IPS-18c (cell line): ENCODE data around the gene MYO1G.
"Not testable (repeated sequence)": the region's sequence is repeated elsewhere in the genome, so short reads cannot be mapped to it uniquely, and the experiment has no call there.

Source experiments
- H3K4me3 ChIP-seq: 2 replicates; pipeline ENCODE4 v1.7.0; 2013; ENCODE audit warnings: low read depth, mild to moderate bottlenecking, low read length, moderate library complexity; ENCODE audit not compliant: insufficient read depth
- H3K9me3 ChIP-seq: one replicate; pipeline ENCODE4 v1.6.1; 2013; ENCODE audit warnings: mild to moderate bottlenecking, low read length, moderate library complexity; ENCODE audit not compliant: control insufficient read depth, insufficient read depth

Gene MYO1G

GRCh38 chr7:44978511-44979366 lies at the start of gene MYO1G:
Gene MYO1G (minus strand): TSS chr7:44979015. CDS start chr7:44978961, 54 bp downstream.
- Histone ChIP-seq H3K9me3 (no peaks in the 10 kb centered on the region), H3K4me3 (no peak within 1 kb of the TSS)

DNA sequence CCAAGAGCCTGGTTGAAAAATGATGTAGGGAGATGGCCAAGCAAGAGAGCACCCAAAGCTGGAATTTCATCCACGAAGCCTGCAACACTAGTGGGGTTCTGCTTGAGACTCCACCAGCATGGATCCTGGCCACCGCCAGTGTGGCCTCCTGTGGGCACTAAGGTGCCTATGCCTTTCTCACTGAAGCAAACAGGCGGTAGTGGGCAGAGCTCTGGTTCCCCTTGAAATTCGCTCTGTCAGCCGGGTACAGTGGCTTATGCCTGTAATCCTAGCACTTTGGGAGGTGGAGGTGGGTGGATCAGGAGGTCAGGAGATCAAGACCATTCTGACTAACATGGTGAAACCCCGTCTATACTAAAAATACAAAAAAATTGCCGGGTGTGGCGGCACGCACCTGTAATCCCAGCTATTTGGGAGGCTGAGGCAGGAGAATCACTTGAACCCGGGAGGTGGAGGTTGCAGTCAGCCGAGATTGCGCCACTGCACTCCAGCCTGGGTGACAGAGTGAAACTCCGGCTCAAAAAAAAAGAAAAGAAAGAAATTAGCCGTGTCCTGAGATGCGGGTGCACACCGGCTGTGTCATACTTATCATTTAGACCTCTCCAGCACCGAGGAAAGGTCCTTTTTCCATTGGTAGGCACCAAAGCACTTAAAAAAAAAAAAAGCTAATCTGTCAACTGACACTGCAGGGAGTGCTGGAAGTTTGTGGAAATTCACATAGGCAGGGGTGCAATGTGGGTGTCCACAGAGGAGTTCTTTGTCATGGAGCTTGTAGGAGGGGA lies 49.5 kb upstream of the MYO1G start:
- H3K9me3 ChIP-seq, result peaks cover 2% of the 10 kb centered on the region

DNA sequence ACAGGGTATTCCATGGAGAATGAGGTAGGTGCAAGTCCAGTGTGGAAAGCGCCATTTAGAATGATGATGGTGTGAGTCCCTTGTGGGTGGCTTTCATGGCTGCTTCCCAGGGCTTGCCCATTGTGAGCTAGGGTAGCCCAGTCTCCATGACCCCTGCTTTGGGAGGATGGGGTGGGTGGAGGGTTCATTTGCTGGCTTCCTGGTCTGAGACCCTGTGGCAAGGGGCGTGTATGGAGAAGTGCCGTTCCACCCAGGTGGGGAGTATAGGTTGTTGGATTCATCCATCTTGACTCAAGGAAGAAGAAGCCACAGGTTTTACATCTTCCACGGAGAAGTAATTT lies 48.9 kb upstream of the MYO1G start:
- peaks cover 2% of the 10 kb centered on the region for H3K9me3 ChIP-seq
- no peak overlapping the region for H3K4me3 ChIP-seq

More for the DNA sequence above, 49.5 kb upstream of the MYO1G start:
- H3K4me3 ChIP-seq, result no peak overlapping the region

DNA sequence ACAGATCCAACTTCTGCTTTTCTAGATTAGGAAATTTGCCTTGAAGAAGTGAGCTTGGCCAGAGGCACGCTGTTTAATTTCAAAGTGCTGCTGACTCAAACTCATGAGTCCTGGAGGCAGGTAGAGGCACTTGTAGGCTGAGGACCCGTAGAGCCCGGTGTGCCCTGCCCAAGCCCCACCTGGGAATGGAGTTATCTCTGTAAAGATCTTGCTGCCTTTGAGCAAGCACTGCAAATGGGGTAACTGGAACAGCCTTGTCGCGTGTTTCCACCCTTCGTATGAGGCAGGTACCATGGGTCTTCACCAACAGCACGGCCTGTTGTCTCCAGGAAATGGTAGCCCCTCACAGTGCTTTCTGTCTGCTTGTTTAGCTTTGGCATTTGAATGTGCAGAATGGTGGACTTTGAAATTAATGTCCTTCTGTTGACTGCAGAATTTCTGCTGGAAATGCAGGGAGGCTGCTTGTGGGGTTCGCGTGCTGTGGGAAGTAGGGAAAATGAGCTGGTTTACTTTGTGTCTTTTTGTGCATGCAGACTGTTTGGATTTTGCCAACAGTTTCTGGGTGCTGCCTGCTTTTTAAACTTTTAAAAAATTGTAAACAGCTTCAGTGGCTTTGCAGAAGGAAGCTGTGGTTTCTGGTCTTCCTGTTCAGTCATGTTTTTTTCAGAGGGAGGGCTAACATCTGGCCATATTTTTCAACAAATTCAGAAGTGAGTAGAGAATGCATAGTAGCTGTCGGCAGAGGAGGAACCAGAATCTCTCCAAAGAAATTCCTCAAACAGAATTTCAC lies 48.4 kb upstream of the MYO1G start:
- Histone ChIP-seq H3K9me3 (peaks cover 2% of the 10 kb centered on the region), H3K4me3 (no peak overlapping the region)

DNA sequence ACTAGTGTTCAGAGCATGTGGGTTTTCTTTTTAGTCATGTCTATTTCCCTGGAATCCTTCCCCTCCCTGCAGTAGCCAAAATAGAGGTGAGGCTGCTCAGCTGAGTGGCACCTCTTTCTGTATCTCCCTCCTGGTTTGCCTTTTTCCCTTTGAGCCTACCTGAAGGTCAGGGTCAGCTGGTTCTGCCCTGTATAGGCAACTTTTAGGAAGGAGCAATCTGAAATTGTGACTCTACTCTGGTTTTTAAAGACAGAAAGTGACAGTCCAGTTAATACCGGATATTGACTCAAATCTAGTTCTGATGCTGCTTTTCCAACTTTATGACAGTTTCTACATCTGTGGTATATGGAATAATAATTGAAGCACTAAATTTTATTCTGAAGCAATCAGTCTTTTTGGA lies 47.2 kb upstream of the MYO1G start:
- Histone ChIP-seq H3K4me3 (no peak overlapping the region), H3K9me3 (peaks cover 2% of the 10 kb centered on the region)

DNA sequence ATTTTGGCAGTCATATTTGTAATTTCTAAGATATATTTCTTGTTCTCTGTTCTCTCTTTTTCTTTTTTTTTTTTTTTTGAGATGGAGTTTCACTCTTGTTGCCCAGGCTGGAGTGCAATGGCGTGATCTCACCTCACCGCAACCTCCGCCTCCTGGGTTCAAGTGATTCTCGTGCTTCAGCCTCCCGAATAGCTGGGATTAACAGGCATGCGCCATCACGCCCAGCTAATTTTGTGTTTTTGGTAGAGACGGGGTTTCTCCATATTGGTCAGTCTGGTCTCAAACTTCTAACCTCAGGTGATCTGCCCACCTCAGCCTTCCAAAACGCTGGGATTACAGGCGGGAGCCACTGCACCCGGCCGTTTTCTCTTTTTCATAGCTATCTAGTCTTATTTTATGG lies 46.7 kb upstream of the MYO1G start:
- H3K4me3 ChIP-seq, H3K9me3 ChIP-seq: not testable (repeated sequence)

DNA sequence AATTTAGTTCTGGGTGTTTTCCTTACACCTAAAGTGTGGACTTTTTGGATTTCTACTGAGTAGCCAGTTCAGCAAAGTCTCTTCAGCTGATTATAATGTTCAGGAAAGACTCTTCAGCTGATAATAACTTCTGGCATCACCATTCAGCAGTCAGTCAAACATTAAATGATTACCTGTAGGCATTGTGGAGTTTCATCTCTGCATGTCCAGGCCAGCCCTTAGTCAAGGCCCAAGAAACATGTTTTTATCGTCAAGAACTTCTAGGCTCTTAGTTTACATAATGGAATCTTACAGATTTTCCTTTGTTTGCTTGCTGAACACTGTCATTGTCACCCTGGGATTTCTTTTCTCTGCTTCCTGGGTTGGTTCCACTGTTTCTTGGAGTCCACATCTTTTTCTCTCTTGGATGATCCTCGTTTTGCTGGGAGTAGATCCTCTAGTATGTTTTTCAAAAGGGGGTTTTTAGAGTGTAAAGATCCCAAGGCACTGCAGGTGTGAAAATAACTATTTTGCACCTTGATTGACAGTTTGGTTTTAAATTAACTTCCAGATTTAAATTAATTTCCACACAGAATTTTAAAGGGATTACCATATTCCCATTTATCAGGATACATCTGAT lies 45.4 kb upstream of the MYO1G start:
- Histone ChIP-seq H3K4me3 (no peak overlapping the region), H3K9me3 (peaks cover 2% of the 10 kb centered on the region)

DNA sequence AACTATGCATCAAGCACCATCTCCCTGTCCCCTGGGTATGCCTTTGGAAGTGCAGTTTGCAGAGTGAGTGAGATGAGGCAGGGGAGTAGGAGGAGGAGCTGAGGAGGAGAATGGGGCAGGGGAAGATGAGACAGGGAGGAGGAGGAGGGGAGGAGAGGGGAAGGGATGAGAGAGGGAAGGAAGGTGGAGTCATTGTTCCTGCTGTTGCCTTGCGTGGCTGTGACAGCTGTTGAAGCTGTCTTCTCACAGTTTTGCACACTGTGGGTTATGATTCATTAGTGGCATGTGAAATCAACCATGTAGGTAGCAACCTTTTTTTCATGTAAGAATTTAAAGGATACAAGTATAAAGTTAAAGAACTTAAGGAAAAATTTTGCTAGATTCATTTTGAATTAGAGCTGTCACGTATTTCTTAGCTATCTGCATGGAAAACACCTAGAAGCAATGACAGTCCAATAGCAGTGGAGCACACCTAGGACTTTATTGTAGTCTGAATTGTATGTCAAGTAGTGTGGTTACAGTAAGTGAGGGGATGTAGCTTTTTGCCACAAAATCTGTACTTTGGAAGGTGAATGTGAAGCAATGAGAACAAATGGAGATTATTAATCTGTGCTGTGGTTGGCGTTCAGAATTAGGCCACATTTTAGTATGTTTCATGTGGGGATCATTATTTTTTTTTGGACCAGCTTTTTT lies 42.9 kb upstream of the MYO1G start:
- peaks cover 2% of the 10 kb centered on the region for H3K9me3 ChIP-seq
- no peak overlapping the region for H3K4me3 ChIP-seq

GRCh38 chr7:45020915-45021314 lies 42.1 kb upstream of the MYO1G start:
- peaks cover 2% of the 10 kb centered on the region for H3K9me3 ChIP-seq
- no peak overlapping the region for H3K4me3 ChIP-seq

DNA sequence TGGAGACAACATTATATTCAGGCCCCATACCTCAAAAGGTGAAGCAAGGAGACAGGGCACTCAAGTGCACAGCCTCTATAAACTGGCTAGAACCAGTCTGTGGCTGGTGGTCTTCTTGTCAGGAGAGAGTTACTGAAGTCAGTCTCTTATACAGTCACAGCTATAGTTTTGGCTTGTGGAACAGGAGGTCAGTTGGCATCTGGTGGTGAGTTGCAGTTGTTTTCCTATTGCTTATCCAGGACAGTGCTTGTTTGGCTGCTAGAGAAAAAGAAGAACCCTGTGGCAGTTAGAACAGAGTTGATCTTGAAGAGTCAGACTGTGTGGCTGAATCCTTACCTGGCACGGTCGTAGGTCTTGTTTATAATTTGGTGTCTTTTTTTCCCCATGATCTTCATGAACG lies 38.4 kb upstream of the MYO1G start:
- Histone ChIP-seq H3K4me3 (no peak overlapping the region), H3K9me3 (no peaks in the 10 kb centered on the region)

DNA sequence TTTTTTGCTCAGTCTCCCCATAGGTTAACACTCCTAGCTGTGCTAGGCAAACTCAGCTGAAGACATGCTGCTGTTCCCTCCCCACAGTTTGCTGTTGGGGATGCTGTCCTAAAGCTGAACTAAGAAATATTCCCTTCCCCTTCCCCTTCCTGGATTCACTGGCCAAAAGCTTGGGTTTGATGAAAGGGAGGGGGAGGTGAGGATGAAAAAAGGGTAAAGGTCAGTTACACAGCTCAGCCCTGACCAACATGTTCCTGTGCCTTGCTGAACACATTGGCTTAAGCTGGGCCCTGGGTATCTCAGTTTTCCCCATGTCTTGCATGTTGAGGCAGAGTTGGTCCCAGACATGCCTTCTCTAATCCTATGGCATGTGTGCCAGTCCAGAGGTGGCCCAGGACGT lies 36.5 kb upstream of the MYO1G start:
- no peak overlapping the region for H3K4me3 ChIP-seq
- H3K9me3 ChIP-seq, result no peaks in the 10 kb centered on the region

GRCh38 chr7:45013465-45013967 lies 34.7 kb upstream of the MYO1G start:
- no peaks in the 10 kb centered on the region for H3K9me3 ChIP-seq
- H3K4me3 ChIP-seq, result no peak overlapping the region

DNA sequence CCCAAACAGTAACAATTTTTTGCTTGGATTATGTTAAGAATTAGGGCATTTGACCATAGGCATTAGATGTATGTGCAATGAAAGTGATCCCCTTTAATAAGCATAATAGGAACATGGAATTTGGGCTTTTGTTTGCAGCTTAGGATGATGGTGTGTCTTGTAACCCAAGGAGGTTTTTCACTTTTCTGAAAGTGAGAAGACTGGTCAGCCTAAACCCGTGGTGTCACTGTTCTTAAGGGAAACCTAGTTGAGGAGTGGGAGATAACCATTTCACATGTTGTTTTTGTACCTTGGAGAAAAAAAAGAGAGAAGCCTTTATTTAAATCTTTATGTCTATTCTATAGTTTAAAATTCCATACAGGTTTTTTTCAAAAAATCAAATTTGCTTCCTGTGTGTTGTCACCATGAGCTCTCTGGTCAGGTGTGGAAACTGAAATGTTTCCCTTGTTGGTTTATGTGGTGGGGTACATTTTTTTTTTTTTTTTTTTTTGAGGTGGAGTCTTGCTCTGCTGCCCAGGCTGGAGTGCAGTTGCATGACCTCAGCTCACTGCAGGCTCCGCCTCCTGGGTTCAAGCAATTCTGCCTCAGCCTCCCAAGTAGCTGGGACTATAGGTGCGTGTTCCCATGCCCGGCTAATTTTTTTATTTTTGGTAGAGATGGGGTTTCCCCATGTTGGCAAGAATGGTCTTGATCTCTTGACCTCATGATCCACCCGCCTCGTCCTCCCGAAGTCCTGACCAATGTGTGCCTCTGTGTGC lies 28.9 kb upstream of the MYO1G start:
- Histone ChIP-seq H3K9me3 (no peaks in the 10 kb centered on the region), H3K4me3 (no peak overlapping the region)

DNA sequence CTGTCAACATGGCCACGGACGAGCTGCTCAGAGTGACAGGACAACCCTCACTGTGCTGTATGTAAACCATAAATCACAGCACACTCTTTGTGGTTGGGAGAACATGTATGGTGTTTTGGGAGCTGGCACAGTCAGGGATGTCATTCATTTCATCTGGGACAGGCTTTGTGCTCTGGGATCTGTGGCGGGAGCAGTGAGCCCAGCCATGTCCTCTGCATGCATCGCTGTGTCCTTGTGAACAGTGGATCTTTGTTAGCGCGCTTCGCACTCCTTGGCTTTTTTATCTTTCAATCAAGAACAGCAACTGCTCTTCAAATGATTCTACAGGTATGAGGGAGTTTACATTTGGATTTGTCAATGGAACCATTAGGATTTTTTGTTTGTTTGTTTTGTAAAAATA lies 28.3 kb upstream of the MYO1G start:
- H3K4me3 ChIP-seq, result no peak overlapping the region
- no peaks in the 10 kb centered on the region for H3K9me3 ChIP-seq

- Histone ChIP-seq H3K9me3 (no peaks in the 10 kb centered on the region), H3K4me3 (no peak overlapping the region)
Observed at GRCh38 chr7:45003789-45004188, 25.0 kb upstream of the MYO1G start.

GRCh38 chr7:45001826-45002225 lies 23.0 kb upstream of the MYO1G start:
- Histone ChIP-seq H3K9me3 (no peaks in the 10 kb centered on the region), H3K4me3 (no peak overlapping the region)
